Measurements from ENCODE around the gene SHROOM2. TPM values are rescaled to one million over a fixed set of nuclear protein-coding genes. Genes with fewer than 3 reads are reported as not detected.
"Not testable (repeated sequence)": the region's sequence is repeated elsewhere in the genome, so short reads cannot be mapped to it uniquely, and the experiment has no call there.

The SHROOM2 gene
- total and polyA plus RNA-seq, 9 donors, result 7.6 to 16.8 (median 11.7) TPM

DNA sequence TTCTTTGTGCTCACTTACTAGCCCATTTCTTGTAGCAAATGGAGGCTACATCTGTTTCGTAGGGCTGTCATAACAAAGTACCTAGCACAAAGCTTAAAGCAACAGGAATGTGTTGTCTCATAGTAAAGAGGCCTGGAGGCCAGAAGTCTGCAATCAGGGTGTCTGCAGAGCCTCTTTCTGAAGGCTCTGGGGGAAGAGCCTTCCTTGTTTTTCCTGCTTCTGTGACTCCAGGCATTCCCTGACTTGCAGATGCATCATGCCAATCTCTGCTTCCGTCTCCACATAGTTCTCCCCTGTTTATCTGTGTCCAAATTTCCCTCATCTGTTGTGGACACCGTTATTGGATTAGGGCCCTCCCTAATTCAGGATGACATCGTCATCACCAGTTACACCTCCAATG, 67.1 kb downstream of the SHROOM2 start:
- TF ChIP-seq EP300 (IDR thresholded peaks at IDR 0.05) (no peak), POLR2A (IDR thresholded peaks at IDR 0.05) (no peak)
- TF ChIP-seq, protein P1, sequence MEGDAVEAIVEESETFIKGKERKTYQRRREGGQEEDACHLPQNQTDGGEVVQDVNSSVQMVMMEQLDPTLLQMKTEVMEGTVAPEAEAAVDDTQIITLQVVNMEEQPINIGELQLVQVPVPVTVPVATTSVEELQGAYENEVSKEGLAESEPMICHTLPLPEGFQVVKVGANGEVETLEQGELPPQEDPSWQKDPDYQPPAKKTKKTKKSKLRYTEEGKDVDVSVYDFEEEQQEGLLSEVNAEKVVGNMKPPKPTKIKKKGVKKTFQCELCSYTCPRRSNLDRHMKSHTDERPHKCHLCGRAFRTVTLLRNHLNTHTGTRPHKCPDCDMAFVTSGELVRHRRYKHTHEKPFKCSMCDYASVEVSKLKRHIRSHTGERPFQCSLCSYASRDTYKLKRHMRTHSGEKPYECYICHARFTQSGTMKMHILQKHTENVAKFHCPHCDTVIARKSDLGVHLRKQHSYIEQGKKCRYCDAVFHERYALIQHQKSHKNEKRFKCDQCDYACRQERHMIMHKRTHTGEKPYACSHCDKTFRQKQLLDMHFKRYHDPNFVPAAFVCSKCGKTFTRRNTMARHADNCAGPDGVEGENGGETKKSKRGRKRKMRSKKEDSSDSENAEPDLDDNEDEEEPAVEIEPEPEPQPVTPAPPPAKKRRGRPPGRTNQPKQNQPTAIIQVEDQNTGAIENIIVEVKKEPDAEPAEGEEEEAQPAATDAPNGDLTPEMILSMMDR (IDR thresholded peaks at IDR 0.05), result no peak
- Histone ChIP-seq H3K9me3 (no peaks in the 10 kb centered on the region), H3K36me3 (no peaks in the 10 kb centered on the region), H3K27me3 (no peaks in the 10 kb centered on the region), H3K4me1 (ENCODE audit: insufficient read depth) (no peaks in the 10 kb centered on the region), H3K27ac (no peak overlapping the region), H3K4me3 (no peak overlapping the region)
- no peak for DNase-seq
- intact Hi-C loops (cut with DNase I), result no loop called here
- WGBS, 3 donors, result 63 to 73% (median 67%) methylated on average over 4 of the region's 4 CpGs

DNA sequence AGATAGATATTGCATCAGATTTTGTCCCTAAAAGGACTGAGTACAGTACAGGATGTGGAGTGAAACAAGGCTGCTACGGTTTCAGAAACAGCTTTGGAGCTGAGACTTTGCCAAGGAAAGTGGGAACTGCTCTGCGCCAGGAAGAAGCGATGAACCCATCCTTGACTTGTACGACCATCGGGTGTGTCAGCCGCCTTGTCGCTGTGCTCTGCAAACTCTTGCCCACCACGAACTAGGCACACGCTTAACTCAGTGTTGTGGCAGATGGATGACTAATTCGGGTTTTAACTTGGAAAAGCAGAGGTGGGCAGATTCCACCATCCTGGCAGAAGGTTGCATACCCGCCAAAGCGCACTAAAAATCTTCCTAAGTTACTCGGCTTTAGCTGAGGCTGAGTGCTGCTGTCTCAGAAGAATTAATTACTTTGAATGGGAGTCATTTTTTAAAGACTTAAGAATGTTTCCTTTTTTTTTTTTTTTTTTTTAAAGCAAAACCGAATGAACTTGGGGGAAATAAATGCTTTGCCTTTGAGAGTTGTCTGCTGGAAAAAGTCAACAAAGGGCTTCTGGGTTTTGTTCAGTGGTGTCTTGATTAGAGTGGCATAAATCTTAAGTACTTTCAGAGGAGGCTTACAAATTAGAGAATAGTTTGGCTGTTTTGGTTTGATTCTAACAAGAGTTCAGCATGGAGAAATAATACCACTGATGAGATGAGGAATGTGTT, 69.5 kb downstream of the SHROOM2 start:
- no peak overlapping the region for H3K27ac ChIP-seq
- intact Hi-C loops (cut with DNase I), result no loop called here

DNA sequence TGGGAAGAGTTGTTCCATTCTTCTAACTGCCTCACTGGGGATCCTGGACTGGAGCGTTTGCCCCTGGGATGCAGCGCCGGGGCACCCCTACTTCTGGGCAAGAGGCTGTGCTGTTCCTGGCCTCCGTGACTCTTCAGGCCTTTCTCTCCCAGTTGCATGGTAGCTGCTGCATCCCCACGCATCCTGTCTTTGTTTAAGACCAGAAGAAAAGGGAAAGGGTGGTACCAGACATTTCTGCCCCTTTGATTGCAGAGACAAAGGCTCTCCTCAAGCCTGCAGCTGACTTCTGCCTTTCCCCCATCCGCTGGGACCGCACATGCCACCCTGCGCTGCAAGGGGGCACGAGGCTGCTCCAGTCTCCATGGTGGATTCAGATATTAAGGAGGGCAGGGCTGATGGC, 70.4 kb downstream of the SHROOM2 start:
- Histone ChIP-seq H3K4me3 (no peak overlapping the region), H3K4me1 (ENCODE audit: insufficient read depth) (no peaks in the 10 kb centered on the region), H3K36me3 (no peaks in the 10 kb centered on the region), H3K27ac (no peak overlapping the region), H3K27me3 (no peaks in the 10 kb centered on the region), H3K9me3 (no peaks in the 10 kb centered on the region)
- intact Hi-C loops (cut with DNase I), result no loop called here
- WGBS, 3 donors, result 73 to 84% (median 74%) methylated on average over 9 of the region's 9 CpGs
- DNase-seq, result no peak
- TF ChIP-seq, protein P1 (IDR thresholded peaks at IDR 0.05), result no peak
- no peak for TF ChIP-seq POLR2A (IDR thresholded peaks at IDR 0.05)
- no peak for TF ChIP-seq EP300 (IDR thresholded peaks at IDR 0.05)

More for the DNA sequence above, 69.5 kb downstream of the SHROOM2 start:
- TF ChIP-seq POLR2A (IDR thresholded peaks at IDR 0.05) (no peak), EP300 (IDR thresholded peaks at IDR 0.05) (no peak)
- TF ChIP-seq, protein P1 (IDR thresholded peaks at IDR 0.05), result no peak
- peak in 1 of 5 donors; percentile 22 for DNase-seq
- Histone ChIP-seq H3K4me1 (ENCODE audit: insufficient read depth) (no peaks in the 10 kb centered on the region), H3K4me3 (no peak overlapping the region), H3K9me3 (no peaks in the 10 kb centered on the region), H3K36me3 (no peaks in the 10 kb centered on the region), H3K27me3 (no peaks in the 10 kb centered on the region)
- 29 to 46% (median 33%) methylated on average over 14 of the region's 14 CpGs for WGBS, 3 donors

DNA sequence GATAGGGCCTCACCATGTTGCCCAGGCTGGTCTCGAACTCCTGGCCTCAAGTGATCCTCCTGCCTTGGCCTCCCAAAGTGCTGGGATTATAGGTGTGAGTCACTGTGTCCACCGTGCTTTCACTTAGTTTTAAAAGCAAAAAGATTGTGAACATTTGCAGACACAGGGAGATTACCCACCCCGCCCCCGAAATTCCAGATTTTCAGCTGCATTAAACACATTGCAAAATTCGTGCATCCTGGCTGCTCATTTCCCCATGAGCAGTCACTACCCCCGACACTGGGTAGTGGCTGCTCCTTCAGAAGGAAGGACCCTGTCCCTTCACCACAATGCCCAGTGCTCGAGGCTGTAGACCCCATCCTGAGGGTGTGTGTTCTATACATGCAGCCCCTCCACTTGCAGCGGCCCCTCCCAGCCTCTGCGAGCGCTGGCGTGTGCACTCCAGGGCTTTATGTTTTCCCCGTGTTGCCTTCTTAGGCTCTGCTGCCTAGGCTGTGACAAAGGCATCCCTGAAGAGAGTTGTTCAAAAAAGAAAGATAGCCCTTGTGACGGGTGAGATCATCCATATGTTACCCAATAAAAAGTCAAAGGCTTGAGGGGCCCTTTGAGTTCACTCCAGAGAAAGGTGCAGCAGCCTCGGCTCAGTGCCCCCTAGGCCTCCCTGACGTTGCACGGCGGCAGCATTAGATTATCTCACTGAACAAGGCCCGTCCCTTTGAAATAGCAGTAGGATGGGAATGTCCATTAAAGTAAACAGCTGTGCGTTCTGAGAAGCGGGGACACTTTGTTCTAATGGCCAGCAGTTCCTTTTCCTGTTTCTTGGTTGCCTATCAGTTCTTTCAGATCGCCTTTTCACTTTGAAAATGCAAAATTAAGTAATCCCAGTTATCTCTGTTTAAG, 71.6 kb downstream of the SHROOM2 start:
- WGBS, 3 donors, result 73 to 78% (median 74%) methylated on average over 21 of the region's 21 CpGs
- Histone ChIP-seq H3K4me1 (ENCODE audit: insufficient read depth) (no peaks in the 10 kb centered on the region), H3K27ac (no peak overlapping the region), H3K4me3 (no peak overlapping the region), H3K27me3 (no peaks in the 10 kb centered on the region), H3K36me3 (no peaks in the 10 kb centered on the region), H3K9me3 (no peaks in the 10 kb centered on the region)
- intact Hi-C loops (cut with DNase I), result no loop called here
- TF ChIP-seq POLR2A (IDR thresholded peaks at IDR 0.05) (no peak), EP300 (IDR thresholded peaks at IDR 0.05) (no peak)
- TF ChIP-seq, protein P1 (IDR thresholded peaks at IDR 0.05), result no peak
- DNase-seq, result no peak

DNA sequence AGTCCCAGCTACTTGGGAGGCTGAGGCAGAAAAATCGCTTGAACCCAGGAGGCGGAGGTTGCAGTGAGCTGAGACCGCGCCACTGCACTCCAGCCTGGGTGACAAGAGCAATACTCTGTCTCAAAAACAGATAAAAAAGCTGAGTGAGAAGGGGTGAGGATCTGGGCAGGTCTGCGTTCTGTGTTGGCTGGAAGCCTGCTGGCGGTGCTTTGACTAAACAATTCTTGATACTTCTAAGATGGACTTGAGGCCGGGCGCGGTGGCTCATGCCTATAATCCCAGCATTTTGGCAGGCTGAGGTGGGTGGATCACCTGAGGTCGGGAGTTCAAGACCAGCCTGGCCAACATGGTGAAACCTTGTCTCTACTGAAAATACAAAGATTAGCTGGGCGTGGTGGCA, 72.5 kb downstream of the SHROOM2 start:
- H3K27me3 ChIP-seq; H3K4me1 ChIP-seq (ENCODE audit: insufficient read depth); DNase-seq; H3K27ac ChIP-seq; H3K36me3 ChIP-seq; intact Hi-C loops (cut with DNase I); H3K4me3 ChIP-seq; H3K9me3 ChIP-seq: not testable (repeated sequence)
- 88 to 91% (median 89%) methylated on average over 11 of the region's 11 CpGs for WGBS, 3 donors
